ENCODE measurements around the gene PLA2G3. TPM values are rescaled to one million over a fixed set of nuclear protein-coding genes. Genes with fewer than 3 reads are reported as not detected.
"Not testable (repeated sequence)": the region's sequence is repeated elsewhere in the genome, so short reads cannot be mapped to it uniquely, and the experiment has no call there.

PLA2G3 gene, protein sequence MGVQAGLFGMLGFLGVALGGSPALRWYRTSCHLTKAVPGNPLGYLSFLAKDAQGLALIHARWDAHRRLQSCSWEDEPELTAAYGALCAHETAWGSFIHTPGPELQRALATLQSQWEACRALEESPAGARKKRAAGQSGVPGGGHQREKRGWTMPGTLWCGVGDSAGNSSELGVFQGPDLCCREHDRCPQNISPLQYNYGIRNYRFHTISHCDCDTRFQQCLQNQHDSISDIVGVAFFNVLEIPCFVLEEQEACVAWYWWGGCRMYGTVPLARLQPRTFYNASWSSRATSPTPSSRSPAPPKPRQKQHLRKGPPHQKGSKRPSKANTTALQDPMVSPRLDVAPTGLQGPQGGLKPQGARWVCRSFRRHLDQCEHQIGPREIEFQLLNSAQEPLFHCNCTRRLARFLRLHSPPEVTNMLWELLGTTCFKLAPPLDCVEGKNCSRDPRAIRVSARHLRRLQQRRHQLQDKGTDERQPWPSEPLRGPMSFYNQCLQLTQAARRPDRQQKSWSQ
- total RNA-seq (2014; rRNA removed; shearing (Covaris generic)): not detected in 2 replicates

DNA sequence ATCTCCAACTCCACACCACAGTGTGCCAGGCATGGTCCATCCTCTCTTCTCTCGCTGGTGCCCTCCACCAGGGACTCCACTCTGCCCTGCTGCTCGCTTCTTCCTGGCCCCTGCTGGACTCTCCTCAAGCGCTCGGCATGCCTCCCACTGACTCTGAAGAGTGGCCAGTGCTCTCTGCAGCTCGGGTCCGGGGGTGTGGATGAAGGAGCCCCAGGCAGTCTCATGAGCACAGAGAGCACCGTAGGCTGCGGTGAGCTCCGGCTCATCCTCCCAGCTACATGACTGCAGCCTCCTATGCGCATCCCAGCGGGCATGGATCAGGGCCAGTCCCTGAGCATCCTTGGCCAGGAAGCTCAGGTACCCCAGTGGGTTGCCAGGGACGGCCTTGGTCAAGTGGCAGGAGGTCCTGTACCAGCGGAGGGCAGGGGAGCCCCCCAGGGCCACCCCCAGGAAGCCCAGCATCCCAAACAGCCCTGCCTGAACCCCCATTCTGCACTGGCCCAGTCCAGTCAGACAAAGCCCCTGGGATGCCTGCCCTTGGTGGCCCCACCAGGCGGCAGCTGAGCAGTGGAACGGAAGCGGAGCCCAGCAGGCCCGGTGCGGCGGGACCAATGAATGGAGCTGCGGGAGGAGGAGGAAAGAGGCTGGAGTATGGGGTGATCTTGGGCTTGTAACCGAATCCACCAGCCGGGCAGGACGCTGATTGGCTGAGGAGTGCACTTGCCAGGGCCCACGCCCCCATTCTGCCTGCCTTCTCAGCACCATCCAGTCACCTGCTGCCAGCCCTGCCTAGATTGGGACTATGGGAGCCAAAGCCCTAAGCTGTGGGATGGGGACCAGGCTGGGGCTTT lies at the start of gene PLA2G3:
PLA2G3 (minus strand) TSS at position 643 of the 851 bp plus-strand sequence; CDS start at position 489, 154 bp downstream.
- DNase-seq (ENCODE audit: low spot score): no peak

DNA sequence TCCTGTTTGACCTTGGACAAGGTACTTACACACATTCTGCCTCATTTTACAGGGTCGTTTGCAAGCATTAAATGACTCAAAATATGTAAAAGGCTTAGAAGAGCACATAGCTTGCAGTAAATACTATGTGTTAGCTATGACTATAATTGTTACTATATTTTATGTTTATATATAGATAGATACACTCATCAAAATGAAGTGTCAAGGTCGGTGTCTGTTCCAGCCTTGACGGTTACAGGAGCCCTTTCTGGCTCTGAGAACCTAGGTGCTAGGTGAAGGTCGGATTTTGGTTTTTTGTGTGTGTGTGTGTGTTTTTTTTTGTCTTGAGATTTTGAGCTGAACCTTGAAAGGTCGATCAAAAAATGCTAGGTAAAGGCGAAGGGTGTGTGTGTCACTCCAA lies 47.3 kb upstream of the PLA2G3 start:
- no peak for DNase-seq (ENCODE audit: low spot score)

DNA sequence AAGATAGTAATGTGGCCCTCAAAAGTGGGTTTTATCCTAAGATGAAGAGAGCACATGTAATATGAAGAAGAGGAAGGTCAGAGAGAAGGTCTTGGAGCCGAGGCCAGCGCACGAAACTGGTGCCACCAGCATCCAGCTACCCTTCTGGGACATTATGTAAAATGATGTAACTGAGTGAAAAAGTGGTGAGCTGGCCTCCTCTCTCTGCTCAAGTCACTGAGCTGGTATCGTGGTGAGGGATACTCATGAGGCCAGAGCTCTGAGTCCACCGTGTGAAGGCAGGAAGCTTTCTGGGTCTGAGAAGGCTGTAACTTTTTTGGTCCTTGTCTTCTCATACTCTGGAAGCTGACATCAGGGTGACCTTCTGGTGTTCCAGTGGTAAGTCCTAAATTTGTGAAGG lies 44.7 kb upstream of the PLA2G3 start:
- DNase-seq (ENCODE audit: low spot score): no peak

DNA sequence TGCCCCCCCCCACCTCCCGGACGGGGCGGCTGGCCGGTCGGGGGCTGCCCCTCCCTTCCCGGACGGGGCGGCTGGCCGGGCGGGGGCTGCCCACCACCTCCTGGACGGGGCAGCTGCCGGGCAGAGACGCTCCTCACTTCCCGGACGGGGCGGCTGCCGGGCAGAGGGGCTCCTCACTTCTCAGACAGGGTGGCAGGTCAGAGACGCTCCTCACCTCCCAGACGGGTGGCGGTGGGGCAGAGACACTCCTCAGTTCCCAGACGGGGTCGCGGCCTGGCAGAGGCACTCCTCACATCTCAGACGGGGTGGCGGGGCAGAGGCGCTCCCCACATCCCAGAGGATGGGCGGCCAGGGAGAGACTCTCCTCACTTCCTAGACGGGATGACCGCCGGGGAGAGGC lies 43.7 kb upstream of the PLA2G3 start:
- no peak for DNase-seq (ENCODE audit: low spot score)

DNA sequence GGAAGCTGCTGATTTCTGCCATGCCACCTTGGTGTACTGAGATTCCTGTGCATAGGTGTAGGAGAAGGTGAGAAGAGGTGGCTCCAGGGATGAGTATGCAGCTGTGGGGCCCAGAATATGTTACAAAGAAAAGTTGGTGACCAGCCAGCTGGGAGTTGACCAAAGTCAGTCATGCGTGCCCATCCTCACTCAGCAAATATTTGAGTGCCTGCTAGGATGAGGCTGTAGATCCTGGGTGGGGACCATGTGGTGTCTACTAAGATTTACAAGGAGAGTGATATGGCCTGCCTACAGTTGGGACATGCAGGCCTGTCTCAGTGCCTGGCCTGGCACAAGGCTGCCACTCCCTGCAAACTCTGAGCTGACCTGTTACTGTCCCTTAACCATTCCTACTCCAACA lies 39.0 kb upstream of the PLA2G3 start:
- no peak for DNase-seq (ENCODE audit: low spot score)

DNA sequence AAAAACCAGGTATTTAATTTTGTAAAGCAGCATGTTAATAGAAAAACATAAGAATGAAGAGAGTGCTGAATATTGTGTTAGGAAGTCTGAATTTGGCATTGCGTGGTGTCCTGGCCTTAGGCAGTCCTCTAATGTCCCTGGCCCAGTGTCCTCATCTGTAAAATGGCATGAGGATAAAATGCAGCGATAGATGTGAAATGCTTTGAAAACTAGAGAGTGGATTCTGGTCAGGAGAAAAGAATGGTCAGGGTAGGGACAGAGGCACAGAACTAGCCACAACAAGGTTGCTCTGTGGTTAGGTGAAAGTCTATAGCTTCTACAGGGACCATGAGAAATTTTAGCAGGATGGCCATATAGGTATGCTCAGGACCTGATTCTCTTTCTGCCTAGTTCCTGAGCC lies 38.6 kb upstream of the PLA2G3 start:
- no peak for DNase-seq (ENCODE audit: low spot score)

DNA sequence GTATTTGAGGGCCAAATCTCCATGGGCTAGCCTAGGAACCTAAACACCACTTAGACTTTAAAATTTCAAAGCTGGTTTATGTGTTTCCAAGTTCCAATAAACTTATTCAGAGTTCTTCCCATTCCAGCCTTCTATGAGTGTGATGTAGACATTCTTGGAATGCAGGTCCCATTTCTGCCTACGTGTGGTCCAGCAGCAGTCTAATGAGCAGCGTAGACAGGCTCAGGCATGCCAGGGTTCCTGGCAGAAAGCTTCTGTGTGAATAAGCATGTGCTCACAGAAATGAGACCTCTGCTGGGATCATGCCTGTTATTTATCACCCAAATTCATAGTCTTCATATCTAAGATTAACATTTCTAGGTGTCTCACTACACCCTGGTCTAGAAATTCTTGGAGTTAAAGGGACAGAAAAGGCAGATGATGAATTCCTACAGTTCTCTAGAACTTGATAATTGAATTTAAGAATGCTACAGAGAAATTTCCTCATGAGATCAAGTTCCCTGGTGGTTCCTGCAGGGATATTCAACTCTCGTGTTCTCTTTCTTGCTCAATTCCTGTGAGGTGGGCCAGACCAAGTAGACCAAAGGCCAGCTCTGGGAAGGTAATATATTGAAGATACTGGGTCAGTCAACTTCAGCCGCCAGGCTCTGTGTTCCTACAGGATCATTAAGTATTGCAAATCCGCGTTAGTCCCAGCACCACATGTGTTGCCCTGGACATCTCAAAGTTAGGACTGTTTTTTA lies 37.3 kb upstream of the PLA2G3 start:
- DNase-seq (ENCODE audit: low spot score): no peak

DNA sequence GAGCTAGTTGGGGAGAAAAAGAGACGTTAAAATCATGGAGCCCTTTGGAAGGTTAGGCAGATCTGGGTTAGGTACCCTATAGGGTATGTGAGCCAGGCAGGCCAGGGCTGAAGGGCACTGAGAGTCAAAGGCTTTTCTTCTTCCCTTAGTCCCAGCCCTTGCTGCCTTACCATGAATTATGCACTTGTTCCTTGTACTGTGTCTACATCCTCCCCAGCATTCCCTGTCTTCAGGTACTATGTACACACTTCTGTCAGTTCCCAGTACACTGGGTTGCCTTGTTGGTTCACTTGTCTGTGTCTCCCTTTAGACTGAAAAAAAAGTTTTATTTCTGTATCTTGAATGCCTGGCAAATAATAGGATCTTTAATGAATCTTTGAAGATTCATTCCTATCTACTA lies 36.6 kb upstream of the PLA2G3 start:
- no peak for DNase-seq (ENCODE audit: low spot score)

DNA sequence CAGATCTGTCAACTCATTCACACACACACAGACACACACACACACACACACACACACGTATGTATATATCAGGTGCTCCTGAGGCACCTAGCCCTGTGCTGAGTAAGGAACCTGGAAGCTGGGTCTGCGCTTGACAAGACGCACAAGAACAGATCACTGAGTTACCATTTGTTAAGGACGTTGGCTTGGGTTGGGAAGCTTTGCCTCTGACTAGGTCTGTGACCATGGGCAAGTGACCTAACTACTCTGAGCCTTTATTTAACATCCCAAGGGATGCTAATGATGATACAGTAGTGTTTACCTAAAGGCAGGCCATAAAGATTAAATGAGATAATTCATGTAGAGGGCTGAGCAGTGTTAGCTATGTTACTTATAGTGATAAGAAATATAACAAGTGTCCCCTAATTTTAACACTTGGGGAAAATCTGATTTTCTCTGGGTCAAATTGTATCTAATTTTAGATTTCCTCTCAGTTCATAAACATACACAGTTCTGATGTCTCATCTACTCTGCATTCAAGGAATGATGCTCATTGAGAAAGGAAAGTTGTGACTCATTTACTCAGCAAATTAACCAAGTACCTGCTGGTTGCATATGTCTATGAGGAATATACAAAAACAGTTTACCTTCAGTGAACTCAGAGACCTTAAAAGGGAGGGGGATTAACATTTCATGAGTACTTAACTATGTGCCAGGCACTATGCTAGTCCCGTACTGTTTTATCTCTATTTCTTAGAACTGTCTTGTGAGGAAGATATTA lies 33.3 kb upstream of the PLA2G3 start:
- no peak for DNase-seq (ENCODE audit: low spot score)

DNA sequence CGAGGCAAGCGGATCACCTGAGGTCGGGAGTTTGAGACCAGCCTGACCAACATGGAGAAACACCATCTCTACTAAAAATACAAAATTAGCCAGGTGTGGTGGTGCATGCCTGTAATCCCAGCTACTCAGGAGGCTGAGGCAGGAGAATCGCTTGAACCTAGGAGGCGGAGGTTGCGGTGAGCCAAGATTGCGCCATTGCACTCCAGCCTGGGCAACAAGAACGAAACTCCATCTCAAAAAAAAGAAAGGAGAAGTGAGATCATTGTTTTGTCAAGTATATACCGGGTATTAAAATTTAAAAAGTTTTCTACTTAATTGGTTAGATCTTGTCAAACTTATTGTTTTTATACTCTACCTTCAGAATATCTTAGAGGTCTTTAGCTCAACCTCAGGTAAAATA lies 31.4 kb upstream of the PLA2G3 start:
- not testable (repeated sequence) for DNase-seq (ENCODE audit: low spot score)

DNA sequence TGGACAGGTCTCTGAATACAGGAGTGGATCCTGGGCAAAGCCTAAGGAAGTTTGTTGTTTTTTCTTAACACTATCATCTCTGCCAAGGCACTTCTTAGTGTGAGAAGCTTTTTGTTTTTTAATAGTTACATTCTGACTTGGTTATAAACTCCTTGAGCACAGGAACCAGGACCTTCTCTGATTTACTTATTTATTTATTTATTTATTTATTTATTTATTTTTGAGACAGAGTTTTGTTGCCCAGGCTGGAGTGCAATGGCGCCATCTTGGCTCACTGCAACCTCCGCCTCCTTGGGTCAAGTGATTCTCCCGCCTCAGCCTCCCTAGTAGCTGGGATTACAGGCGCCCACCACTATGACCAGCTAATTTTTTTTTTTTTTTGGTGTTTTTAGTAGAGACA lies 30.7 kb upstream of the PLA2G3 start:
- DNase-seq (ENCODE audit: low spot score): no peak

DNA sequence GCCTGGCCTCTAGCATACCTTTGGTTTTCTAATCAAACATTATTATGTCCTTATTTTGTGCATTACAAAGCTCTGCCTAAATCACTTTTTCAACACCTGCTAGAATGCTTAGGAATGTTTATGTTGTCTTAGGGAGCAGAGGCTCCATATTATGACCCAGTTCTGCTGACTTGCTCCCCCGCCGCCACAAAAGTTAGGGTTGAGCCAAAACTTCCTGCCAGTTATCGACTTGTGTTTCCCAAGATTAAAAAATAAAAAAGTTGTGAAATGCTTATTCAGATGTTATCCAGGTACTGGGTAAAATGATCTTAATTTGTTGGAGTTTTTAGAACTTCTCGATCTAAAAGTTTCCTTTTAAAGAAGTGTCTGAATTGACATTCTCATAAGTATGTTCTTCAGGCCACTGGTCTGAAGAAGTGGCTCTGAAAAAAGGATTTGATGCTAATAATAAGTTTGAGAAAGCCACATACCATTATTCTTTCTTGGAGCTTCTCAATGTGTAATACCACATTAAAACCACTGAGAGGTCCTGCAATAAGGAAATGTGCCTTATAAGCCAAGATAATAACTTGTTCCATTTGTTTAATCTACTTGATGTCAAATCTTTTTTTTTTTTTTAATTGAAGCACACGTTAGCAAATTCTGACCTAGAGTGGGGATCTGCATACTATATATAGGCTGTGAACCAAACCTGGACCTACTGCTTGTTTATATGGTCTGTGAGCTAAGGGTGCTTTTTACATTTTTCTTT lies 21.9 kb upstream of the PLA2G3 start:
- no peak for DNase-seq (ENCODE audit: low spot score)

DNA sequence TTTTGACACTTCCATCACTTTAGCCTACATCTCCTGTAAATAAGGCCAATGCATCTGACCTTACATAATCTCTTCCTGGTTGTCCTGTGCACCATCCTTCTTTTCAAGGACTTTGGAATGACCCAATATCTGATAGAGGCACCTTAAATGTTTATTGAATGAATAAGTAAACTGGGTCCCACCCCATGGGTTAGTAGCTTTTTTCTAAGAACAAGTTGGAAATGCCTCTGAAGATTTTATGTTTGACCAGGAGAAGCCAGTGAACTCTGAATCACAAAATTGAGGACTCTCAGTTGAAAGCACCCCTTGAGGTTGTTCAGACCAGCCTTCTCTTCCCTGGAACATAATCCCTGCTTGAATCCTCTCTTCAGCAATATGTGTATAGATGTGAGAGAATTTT lies 21.1 kb upstream of the PLA2G3 start:
- DNase-seq (ENCODE audit: low spot score): no peak

DNA sequence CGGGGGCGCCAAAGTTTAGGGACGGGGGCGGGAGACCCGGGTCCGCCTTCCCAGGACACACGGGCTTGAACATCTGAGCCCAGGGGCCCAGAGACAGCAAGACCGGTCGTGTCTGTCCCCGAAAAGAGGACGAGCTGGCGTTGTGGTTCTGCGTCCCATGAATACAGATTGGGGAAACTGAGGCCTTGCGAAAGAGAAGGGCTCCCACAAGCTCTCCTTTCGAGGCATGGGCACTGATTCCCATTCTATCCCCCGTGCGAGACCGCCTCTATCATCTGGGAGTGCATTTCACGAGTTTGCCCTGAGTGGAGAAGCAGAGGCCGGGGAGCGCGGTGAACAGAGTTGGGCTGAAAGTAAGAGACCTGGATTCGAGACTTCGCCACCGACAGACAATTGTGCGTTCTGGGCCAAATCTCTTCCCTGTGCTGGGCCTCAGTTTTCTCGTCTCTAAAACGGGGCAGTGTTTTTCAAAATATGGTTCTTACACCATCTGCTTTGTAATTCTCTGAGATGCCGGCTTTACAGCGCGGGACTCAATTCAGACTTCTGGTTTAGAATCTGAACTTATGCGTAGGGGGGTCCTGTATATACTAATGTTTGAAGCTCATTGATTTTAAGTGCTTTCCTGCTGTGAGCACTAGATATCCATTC lies 20.1 kb upstream of the PLA2G3 start:
- DNase-seq (ENCODE audit: low spot score): no peak

DNA sequence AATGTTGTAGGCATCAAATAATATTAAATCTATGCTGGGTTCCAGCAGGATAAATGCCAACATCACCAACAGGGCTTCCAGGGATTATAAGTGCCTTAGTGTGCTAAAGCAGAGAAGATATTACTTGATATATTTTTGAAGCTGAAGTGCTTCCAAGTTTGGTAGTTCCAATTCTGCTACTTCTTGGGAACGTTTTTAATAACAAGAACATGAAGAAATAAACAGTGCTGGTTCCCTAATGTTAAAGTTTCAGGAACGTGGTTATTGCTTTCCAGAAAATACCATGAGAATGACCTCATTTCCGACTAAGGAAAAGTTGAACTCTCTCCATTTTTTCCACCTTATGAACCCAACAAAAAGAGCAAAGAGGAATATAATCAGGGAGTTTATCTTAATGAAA lies 15.1 kb upstream of the PLA2G3 start:
- DNase-seq (ENCODE audit: low spot score): no peak

DNA sequence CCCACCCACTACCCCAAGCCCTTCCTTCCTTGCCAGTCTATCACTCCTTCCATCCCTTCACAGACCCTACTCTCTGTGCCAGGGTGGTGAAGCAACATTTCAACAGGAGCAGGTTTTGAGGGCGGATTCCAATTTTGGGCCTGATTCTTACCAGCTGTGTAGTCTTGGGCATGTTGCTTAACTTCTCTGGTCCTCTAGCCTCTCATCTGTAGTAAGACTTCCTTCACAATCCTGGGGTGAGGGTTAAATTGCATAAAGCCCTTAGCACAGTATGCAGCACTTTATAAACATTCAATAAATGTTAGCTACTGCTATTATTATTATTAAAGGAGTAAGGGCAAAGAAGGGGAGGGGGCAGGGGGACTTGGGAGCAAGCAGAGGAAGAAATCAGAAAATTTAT lies 14.7 kb upstream of the PLA2G3 start:
- DNase-seq (ENCODE audit: low spot score): no peak

DNA sequence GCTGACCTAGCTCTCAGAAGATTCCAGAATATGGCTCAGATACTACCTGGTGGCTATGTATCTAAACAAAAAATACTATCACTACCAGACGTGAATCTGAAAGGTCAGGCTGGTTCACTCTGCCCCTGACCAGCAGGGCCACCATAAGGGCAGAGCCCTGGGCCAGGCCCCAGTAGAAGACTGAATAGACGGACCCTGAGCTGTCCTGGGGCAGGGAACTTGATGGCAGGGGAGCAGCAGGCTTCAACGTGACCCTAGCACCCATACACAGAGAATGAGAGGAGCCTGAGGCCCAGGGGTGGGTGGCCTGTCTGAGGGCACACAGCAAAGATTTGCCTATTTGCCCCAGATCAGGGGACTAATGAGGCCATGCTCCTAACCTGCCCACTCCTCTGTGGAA lies 13.0 kb upstream of the PLA2G3 start:
- no peak for DNase-seq (ENCODE audit: low spot score)

DNA sequence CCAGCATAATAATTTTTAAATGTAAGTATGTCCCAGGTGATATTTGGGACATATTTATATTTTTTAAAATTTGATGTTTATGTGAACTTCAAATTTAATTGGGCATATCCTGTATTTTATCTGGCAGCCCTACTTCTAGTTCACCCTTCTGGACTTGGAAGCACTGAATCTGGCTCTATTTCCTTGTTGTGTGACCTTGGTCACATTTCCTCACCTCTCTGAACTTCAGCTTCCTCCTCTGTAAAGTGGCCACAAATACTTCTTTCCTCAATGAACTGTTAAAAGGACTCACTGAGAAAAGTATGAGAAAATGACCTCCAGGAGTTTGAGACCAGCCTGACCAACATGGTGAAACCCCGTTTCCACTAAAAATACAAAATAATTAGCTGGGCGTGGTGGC lies 11.6 kb upstream of the PLA2G3 start:
- no peak for DNase-seq (ENCODE audit: low spot score)

DNA sequence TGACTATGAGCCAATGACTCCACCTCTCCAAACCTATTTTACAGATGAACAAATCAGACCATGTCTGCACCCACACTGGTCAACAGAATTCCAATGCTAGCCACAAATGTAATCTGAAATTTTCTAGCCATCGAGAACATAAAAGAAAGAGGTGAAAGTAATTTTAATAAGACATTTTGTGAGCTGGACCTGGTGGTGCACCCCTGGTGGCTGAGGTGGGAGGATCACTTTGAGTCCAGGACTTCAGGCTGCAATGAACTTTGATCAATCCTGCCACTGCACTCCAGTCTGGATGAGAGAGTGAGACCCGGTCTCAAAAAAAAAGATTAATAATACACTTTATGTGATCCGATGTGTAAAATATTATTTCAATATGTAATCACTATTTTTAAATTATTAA lies 10.3 kb upstream of the PLA2G3 start:
- DNase-seq (ENCODE audit: low spot score): no peak
